Embryonic facial prominence (tissue), 1 donor: ENCODE measurements around the gene NUTF2.

ENCODE experiments used
- DNase-seq: peaks from one replicate; pipeline ENCODE4 v3.0.0-alpha.2; 2016; ENCODE audit errors: extremely low spot score

The NUTF2 gene

DNA sequence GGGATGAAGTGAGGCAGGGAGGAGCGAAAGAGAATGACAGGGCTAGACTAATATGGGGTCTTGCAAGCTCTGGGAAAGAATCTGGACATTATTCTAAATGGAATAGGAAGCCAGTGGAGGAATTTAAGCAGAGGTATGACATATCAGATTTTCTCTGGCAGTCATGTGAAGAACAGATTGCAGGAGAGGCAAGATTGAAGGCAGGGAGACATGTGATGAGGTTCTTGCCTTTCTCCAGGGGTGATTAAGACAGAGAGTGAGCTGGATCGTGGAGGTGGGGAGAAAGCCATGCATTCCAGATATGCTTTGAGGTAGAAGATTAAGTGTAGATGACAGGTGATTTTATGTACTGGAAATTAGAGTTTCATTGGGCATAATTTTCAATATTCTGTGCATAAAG is 8.9 kb upstream of the NUTF2 start:
- no peak for DNase-seq

DNA sequence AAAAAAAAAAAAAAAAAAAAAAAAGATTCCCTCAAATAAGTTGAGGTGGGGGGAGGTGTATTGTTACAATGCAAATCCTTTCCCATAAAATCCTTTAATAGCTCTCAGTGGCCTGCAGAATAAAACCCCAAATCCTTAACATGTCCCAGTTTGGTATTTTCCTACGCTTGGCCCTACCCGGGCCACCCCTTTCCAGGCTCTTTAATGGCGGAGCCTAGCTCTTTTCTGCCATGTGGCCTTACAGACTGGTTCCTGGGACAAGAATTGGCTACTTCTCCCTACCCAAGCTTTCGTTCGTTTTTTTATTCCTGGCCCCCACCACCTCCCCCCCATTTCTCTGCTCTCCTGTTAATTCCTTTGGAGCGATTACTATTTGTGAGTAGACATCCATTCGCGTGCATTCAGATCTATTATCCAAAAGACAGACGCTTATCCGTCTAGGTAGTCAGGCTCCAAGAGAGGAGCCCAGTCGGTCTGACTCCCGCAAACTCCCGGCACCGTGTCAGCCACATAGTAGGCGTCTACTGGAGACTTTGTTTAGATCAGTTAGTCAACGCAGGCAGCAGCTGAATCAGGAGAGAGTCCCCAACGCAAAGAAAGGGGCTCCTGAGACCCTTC is 5.4 kb upstream of the NUTF2 start:
- DNase-seq: no peak

DNA sequence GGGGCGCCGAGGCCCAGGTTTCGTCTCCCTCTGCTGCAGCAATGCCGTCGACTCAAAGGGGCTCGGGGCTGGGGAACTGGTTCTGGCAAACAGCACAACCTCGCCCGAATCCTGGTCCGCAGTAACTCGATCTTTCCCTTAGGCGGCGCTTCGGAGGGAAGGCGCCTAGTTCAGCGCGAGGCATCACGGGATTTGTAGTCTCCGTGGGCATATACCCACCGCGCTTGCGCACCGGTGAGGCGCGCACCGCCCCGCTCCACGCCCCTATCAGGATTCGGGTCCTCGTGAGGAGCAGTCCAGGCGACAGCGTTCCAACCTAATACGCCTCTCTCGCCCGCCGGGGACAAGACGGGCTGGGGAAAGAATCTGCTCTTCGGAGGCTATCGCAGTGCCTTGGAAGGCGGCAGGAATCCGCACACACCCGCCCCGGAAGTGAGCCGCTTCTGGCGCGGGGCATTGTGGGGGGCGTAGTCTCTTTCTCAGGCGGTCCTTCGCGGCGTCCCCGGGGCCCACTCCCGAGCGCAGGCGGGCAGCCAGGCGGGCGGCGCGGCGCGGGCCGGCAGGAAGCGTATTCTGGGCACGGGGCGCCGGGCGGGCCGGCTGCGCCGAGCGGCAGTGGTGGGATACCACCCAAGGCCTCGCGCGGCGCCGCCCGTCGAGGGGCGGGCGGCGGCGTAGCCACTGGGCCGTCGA is 4.8 kb upstream of the NUTF2 start, which contains the start of gene THAP11:
Gene THAP11, plus strand, starts transcription at position 505 of the 693 bp plus-strand sequence. CDS start 235 bp downstream, outside the sequence.
- DNase-seq: peak; percentile 94

DNA sequence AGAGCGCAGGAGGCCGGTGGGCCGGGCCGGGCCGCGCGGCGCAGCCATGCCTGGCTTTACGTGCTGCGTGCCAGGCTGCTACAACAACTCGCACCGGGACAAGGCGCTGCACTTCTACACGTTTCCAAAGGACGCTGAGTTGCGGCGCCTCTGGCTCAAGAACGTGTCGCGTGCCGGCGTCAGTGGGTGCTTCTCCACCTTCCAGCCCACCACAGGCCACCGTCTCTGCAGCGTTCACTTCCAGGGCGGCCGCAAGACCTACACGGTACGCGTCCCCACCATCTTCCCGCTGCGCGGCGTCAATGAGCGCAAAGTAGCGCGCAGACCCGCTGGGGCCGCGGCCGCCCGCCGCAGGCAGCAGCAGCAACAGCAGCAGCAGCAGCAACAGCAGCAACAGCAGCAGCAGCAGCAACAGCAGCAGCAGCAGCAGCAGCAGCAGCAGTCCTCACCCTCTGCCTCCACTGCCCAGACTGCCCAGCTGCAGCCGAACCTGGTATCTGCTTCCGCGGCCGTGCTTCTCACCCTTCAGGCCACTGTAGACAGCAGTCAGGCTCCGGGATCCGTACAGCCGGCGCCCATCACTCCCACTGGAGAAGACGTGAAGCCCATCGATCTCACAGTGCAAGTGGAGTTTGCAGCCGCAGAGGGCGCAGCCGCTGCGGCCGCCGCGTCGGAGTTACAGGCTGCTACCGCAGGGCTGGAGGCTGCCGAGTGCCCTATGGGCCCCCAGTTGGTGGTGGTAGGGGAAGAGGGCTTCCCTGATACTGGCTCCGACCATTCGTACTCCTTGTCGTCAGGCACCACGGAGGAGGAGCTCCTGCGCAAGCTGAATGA is 4.0 kb upstream of the NUTF2 start:
- DNase-seq: no peak

DNA sequence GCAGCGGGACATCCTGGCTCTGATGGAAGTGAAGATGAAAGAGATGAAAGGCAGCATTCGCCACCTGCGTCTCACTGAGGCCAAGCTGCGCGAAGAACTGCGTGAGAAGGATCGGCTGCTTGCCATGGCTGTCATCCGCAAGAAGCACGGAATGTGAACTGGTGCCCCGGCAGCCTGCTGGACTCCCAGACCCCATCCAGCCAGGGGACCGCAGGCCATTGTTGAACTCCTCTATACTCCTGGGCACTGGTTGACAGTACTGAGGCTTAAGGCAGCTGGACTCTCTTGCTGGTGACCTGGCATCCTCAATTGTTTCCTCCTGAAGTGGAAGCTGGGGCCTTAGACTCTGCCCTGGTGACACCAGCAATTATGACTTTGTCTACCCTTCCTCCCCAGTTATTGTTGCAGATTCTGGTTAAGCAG is 3.4 kb upstream of the NUTF2 start:
- DNase-seq: no peak

DNA sequence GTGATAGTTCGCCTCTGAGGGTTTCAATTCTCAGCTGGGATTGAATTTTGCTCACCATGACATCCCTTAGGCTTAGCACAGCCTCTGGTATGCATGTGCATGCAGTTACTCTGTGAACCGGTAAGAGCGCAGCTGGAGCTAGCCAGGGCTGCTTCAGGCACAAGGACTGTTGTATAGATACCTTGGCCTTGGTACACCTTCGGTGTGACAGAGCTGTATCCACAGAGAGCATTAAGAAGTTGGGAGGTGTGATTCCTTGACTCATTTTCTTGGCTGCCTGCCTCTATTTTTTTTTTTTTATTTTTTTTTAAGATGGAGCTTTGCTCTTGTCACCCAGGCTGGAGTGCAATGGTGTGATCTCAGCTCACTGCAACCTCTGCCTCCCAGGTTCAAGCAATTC is 2.2 kb upstream of the NUTF2 start:
- no peak for DNase-seq

DNA sequence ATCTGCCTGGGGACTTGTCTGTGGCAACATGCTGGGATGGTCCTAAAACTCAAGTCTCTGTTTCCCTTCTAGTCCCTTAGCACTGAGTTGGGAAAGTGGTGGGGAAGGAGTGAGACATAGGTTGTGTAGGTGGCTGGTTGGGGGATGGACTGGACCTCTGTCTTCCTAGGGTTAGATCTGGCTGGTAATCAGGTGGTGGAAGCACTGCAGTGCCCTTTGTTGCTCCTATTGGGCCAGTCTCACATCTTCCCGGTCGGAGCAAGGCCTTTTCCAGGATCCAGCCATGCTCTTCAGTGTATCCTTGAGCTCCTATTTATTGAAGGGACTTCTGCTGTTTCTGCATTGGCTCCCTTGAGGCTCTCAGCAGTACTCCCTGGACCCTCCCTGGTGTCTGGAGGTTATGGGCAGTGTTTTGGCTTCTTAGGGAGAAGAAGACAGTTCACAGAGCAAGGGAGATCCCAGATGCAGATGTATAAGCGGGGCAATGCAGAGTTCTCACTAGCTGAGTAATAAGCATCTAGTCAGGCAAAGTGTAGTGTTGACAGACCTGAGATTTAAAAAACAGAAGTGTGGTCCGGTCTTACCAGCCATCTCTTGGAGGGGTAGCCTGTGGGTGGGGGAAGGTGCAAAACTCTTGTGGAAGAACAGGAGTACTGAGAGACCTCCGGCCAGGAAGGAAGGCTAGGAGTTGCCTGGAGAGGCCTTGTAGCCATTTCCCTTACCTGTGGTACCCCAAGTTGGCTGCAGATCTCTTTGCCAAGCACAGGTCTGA is 1.3 kb upstream of the NUTF2 start:
- DNase-seq: no peak

DNA sequence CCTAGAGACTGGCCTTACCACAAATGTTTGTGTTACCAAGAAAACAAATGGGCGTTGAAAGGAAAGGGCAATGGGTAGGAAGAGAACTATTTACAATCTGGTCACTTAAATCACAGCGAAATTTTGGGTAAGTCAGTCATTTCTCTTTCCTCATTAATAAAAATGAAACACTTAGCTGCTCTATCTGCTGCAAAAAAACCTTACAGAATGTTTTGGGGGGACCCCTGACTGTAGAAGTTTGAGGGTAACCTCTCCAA is 742 bp upstream of the NUTF2 start:
- no peak for DNase-seq

DNA sequence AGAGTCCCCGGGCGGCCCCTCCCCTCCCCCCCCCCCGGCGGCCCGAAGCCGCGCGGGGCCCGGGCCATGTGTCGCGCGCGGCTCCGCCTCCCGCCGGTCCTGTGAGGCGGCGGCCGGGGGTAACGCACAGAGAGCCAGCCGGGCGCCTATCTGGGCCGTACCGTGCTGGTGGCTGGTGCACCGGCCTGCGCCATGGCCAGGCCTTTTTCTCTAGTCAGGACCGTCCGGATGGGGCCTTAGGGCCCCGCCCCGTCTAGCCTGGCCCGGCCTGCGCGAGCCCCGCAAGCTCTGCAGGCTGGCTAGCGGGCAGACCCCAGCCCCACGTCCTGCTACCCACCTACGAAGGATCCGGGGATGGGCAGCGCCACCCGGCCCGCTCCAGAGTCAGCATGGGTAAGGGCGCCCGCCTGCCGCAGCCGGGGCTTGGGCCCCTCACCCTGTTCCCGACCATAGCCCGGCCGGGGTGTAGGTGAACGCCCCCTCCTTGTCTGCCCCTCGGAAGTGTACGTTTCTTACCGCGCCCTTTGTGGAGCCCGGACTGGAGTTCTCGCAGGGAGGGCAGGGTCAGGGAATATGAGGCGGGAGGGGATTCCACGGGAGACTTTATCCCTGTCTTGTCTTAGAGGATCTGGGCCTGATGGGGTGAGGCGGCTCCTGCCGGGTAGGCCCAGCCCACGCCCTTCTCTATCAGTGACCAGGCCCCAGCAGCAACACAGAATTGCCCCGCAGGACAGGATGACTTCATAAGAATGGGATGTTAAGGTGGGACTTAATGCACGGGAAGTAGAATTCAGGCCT is 530 bp downstream of the NUTF2 start, which contains the start of gene CENPT:
Gene CENPT, minus strand, starts transcription at position 630 of the 798 bp plus-strand sequence. CDS start 13,834 bp downstream, outside the sequence.
- DNase-seq: no peak

DNA sequence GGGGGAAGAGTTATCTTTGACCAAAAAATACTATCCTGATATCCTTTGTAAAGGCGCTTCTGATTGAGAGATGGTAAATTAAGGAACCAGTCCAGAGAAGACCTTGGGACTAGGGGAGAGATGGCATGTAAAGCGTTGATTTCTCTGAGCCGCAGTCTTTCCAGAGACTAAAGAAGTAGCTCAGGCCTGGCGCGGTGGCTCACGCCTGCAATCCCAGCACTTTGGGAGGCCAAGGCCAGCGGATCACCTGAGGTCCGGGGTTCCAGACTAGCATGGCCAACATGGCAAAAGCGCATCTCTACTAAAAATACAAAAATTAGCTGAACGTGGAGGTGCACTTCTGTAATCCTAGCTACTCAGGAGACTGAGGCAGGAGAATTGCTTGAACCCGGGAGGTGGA is 1.4 kb downstream of the NUTF2 start:
- no peak for DNase-seq

DNA sequence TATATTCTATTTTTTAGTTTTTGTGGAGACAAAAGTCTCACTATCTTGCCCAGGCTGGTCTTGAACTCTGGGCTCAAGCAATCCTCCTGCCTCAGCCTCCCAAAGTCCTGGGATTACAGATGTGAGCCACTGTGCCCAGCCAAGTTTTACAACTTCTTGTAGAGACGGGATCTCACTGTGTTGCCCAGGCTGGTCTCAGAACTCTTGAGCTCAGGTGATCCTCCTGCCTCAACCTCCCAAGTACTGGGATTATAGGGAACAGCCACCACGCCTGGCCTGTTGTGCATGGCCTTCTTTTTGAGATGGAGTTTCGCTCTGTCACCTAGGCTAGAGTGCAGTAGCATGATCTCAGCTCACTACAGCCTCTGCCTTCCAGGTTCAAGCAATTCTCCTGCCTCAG is 6.9 kb downstream of the NUTF2 start:
- DNase-seq: no peak

DNA sequence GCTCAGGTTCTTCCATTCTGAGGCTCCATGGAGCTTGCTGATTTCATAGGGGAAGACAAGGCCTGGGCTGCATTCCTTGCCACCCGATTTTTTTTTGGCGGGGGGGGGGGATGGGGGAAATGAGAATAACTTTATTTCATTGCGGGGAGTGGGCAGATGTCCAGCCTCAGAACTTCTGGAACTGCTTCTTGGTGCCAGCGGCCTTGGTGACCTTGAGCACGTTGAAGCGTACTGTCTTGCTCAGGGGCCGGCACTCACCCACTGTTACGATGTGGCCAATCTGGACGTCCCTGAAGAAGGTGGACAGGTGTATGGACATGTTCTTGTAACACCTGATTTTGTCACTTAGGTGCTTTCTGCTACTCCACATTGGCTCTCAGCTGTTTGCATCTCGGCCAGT is 9.1 kb downstream of the NUTF2 start:
- no peak for DNase-seq

DNA sequence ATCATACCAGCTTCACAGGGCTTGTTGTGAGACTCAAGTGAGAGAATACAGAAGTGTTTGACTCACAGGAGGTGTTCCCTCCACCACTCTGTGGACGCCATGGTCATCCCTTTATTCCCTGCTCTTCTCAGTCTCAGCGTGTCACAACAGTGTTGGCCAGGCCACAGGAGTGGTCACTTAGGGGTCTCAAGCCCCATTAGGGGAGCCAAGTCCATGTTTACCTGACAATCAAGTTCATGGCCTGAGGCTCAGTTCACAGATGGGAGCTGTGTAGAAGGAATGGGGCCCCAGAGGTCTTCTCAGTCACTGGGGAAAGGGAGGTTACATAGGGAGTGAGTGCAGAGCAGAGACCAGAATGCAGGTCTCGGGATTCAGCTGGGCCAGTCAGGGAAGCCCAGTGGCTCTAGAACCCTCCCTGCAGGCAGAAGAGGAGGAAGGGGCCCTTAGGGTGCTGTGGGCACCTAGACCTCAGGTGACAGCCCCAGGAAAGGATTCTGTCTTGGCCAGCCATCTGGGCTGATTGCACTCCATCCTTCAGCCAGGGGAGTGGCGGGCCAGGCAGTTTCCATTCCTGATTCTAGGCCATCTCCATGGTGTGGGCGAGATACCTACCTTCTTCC is 10.3 kb downstream of the NUTF2 start:
- DNase-seq: no peak

DNA sequence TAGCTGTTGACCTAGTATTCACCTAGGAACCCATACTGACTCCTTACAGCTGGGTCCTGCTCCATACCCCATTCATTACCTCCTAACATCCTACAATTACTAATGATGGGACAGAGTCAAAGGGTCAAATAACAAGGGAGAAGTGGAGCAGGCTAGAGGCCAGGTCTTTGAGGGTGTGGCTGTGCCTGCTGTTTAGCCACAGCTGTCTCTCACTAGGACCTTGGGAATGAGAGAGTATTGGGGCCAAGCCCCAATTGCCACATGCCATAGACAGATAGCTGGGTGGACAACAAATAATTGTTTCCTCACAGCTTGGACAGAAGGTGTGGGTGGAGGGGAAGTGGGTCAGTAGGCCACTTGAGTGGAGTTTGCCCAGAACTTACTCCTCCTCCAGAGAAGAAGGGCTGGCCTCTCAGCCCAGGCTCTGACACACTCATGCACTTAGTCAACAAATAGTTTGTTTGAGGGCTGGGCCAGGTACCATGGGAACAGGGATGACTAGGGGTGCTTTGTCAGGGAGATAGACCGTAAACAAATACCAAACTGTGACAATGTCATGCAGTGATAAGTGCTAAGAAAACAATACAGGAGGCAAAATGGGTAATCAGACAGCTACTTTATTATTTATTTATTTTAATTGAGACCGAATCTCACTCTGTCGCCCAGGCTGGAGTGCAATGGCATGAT is 11.0 kb downstream of the NUTF2 start:
- no peak for DNase-seq

DNA sequence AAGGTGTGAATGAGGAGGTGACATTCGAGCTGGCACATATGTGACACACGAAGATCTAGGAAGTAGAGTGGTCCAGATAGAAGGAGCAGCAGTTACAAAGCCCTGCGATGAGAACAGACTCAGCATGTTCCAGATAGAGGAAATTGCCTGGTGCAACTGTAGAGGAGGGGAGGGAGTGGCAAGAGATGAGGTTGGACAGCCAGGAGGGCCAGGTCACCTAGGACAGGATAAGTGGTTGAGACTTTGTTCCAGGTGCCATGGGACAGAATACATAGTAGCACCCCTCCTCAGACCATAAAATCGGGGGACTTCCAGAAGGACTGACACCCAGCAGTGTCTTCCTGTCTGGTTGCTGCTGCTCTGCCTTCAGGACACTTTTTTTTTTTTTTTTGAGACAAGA is 11.8 kb downstream of the NUTF2 start:
- no peak for DNase-seq

DNA sequence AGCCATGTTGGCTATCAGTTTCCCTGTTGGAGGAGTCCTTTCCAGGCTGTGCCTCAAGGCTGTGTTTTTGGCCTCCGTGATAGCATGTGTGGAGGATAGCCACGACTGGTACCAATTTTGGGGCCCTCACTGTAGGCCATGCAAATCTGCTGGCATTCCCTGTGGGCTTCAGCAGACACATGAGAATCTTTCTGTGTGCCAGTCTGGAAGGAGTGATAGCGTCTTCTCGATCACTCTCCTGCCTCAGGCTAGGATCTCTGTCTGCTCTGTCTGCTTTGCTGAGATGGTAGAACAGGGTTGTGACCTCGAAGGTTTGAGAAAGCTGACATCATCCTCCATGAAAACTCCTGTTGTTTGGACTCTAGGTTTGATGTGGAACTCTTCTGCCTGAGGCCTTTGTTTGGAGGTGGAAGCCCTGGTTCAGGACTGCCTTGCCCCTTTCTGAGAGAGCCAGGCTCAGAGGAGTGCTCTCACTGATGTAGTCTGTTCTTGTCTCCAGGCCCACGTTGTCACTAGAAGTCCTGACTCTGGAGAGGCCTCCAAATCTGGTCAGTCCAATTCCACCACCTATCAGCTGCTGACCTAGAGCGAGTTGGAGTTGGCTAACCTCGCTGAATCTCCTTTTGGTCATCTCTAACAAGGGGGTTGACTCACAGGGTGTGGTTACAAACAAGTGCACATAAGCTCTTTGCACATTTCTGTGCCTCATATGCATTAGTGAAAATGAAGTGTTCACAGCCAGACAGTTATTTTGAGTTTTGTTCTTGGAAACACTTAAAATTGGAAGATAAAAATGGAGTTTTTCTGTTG is 14.1 kb downstream of the NUTF2 start:
- DNase-seq: no peak

DNA sequence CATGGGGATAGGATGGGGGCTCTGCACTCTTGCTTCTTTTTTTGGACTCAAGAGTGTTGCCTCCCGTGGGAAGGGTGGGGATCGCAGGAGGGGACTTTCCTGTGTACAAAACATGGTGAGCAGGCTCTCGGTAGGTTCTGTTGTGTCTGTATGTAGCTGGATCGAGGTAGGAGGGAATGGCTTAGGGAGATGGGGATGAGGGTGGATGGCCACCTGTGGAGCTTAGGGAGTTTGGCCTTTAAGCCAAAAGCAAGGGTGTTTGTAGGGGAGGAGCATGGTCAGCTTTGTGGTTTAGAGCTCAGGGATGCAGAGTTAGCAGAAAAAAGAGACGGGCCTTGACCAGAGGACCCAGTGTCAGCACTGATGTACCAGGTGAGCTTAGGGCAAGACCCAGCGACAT is 15.1 kb downstream of the NUTF2 start:
- no peak for DNase-seq

DNA sequence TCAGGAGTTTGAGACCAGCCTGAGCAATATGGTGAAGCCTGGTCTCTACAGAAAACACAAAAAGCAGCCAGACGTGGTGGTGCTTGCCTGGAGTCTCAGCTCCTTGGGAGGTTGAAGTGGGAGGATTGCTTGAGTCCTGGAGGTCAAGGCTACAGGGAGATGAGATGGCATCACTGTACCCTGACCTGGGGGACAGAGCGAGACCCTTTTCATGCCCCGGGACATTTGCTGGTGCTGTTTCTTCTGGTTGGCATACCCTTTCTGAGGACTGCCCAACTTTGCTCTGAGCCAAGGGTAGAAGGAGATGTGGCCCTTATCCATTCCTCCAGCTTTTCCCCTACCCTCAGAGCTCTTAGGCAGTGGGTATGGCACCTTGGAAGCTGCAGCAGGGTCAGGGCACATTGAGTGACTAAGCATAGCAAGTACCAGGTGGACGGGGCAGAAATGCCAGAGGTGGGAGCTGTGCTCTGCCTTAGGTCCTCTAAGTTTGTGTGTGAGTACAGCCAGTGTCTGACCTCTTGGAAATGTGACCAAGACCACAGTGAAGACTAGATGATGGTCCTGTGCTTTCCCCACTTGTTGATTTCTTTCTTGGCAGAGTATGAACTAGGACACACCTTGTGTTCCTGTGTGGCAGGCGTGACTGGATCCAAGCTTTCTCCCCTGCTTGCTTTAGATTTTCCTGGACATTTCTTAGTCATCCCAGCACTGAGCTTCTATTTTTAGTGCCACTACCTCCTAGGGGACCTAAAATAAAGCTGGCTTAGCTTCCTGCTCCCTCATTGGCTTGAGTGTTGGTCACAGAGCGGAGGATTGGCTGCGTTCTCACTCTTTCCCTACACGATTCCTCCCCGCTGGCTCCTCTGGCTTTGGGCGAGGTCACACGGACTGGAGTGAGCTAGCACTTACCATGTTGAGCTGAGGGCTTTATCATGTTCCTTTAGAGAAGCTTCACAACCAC is 16.2 kb downstream of the NUTF2 start:
- DNase-seq: no peak
